Right lobe of liver (tissue), 4 donors: ENCODE data around the gene KRT72.

Experiments
- CTCF ChIP-seq, 4 donors: fragments of 200-600 bp in 3 of 4; fragments of 450-650 bp in 1 of 4; IDR thresholded peaks; one replicate each; pipeline versions ENCODE4 v1.5.1 to v1.8.0; 2016 to 2022; ENCODE audit warnings: antibody characterized with exemption in 4 of 4, mild to moderate bottlenecking in 2 of 4
- POLR2A ChIP-seq: fragments of 450-650 bp; IDR thresholded peaks from one replicate; pipeline ENCODE4 v1.6.1; 2017; ENCODE audit warnings: antibody characterized with exemption, mild to moderate bottlenecking
- donor health status: DM: no; HTN: no; CAD: no.
- donor health status: DM: no; HTN: no; CAD: no.
- donor health status: DM: no; HTN: yes; CAD: no.

GRCh38 chr12:52600941-52601481, at the start of gene KRT72:
- no peak for TF ChIP-seq CTCF (IDR thresholded peaks at IDR 0.05)
- no peak for TF ChIP-seq POLR2A
